NCI-H187 treated with DMSO at 0.1 percent for 48 hours (cell line): ENCODE data around the gene BHMT.
A peak's percentile ranks its signal among the peaks of the same experiment; 100 is the strongest.
"Not testable (repeated sequence)": the region's sequence is repeated elsewhere in the genome, so short reads cannot be mapped to it uniquely, and the experiment has no call there.

Experiments
- DNase-seq: peaks from one replicate; lab custom pipeline; 2025; lab: John Stamatoyannopoulos, UW

Gene BHMT

DNA sequence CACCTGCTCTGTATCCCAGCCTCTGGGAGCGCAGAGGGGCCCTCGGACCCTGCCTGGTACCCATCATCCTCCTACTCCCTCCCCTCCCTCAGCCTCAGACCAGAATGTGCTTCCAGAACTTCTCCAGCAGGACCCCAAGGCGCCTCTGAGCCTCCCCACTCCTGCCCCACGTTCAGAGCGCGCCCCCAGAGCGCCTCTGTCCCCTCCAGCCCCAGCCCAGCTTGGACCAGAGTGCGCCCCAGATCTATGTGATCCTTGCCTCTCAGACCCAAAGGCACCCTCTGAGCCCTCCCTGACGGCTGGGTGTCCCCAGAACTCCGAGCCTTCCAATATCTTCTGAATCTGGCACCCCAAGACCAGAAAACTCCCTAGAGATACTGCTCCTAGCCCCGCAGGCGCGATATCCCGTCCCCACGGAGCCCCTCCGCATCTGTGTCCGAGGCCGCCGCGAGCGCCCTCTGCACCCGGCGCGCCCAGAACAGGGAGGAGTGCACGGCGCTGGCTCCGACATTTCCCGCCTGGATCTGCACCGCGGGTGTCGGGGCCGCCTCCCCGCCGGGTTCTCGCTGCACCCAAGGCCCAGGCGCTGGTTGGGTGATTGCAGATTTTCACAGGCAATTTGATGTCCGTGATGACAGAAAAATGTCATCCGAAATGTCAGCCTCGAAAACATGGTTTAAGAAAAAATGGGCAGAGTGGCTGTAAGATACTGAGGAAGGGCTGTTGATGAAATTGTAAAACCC lies 522 bp downstream of the BHMT start:
- no peak for DNase-seq

DNA sequence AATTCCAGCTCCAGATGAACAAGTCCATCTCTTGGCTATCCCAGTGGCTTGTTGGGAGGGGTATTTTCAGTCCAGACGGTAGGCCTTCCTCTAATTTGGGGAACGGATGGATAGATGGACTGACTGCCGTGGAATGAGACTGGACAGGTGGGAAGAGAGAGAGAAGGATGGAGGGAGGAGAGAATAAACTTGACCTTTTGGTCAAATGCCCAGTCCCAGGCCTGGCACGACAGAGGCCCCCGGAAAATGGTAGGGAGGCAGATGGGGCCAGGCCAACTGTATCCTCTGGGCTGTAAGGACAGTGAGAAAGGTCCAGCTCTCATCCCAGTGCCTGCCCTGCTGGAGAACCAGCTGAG lies 1.1 kb downstream of the BHMT start:
- DNase-seq = no peak

GRCh38 chr5:79119486-79119885 lies 7.9 kb downstream of the BHMT start:
- no peak for DNase-seq

- DNase-seq = no peak
Observed at GRCh38 chr5:79120221-79120620, 8.6 kb downstream of the BHMT start.

- no peak for DNase-seq
Observed at GRCh38 chr5:79122973-79123372, 11.4 kb downstream of the BHMT start.

DNA sequence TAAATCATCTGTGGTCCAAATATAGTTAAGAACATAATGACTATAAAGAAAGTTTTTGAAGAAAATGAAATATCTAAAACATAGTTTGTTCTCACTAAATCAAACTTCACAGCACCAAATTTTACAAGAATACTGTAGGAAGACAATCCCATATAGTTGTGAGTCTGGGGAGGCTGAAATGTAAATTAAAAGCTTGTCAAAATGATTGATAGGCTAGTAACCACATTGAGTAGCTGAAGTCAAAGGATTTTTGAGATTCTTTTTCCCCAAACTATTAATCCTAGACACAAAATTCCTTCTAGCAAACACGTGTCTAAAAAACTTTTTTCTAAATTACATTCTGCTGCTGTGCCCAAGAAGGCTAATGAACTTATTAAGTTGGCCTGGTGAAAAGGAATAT lies 13.0 kb downstream of the BHMT start:
- no peak for DNase-seq

- no peak for DNase-seq
Observed at GRCh38 chr5:79130781-79131180, 19.2 kb downstream of the BHMT start.

DNA sequence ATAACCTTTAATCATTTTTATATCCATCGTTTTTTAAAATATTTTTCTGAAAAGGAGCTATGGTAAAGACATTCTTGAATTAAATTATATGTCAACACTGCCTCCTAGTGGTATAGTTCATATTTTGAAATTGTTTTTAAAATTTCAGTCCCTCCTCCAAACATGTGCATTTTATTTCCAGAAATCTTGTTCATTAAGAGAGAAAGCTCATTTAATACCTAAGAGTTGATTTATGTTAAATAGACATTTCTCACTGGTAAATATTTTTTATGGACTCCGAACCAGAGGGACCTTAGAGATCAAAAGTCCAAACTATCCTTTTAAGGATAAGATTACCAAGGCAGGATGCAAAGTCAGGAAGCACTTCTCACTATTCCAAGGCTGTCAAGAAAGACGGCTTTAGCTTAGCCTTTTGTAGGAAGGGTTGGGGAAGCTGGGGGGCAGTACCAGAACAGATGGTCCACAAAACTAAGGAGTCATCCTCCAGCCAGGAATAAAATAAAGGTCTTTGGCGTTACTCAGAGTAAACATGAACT lies 21.6 kb downstream of the BHMT start:
- no peak for DNase-seq

DNA sequence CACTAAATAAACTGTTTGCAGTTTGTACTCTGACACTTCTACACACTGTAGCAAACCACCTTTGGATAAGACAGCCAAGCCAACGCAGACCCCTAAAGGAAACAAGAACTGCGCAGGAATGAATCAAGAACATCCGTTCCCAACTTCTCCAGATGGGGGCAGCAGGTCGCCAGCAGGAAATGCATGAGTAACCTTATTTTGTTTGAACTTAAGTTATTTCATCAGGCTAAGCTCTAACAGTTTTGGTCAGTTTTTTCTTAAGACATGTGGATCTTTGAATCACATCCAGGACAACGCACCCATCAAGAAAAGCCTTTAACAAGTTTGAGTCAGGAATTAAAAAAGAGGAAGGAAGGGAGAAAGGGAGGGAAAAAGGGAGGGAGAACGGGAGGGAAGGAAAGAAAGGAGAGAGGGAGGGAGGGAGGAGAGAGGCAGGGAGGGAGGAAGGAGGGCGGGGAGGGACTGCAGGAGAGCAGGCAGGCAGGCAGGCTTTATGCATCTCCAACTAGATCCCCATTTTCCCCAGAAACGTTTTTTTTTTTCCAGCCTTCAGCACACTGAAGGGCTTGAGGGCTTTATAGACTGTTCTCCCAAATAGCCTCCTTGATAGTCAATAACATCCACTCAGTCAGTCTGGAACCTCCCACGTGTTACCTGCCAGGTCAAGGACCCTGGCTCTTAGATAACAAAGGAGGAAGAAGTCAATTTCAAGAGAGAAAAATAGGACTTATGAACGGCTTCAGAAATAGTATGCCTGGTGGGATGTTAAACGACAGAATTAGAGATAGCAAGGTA lies 22.2 kb downstream of the BHMT start:
- DNase-seq = peak; percentile 38

DNA sequence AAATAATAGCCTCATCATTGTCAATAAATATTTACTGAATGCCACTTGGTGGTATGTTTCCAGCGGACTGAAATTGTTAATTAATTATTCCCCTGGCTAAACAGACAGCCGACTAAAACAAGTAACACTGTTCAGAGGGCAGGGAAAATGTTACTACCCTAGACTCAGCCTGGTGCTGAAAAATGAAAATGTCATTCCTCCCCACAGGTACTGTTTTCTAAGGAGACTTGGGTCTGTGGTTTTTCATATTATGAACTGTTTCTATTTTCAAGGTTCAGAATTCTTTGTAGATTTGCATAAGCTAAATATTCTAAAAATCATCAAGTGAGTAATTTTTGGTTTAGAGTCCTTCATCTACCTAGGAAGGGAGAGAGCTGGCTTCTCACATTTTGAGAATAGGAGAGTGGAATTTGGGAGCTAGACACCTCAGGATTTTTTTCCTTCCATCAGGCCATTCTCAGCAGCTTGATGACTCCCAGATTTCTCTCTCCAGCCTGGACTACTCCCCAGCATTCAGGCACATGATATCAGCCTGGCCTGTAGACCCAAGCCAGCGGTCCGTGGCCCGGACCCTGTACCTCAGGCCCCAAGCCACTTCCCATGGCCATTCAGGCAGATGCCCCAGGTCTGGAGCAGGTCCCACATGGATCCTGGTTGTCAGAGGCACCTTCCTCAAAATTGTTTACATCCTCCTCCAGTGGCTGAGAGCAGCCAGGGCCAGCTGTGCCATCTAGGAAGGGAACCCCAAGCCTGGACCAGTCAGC lies 24.4 kb downstream of the BHMT start:
- DNase-seq = no peak

DNA sequence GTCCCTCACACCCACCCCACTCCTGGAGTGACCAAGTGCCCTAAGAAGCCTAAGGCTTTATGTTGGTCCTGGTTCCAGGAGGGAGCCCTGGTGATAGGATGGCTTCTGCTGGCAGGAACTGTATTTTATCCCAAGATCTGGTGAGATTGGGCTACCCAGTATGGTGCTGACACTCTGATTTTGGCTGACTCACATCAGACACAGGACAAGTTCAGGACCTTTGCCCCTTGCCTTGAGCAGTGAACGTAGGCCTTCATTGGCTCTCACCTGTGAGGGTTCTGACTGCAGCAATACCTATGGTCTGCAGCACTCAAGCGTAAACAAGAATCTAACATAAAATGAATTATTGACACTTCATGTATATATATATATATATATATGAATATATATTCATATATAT lies 25.0 kb downstream of the BHMT start:
- DNase-seq = no peak

DNA sequence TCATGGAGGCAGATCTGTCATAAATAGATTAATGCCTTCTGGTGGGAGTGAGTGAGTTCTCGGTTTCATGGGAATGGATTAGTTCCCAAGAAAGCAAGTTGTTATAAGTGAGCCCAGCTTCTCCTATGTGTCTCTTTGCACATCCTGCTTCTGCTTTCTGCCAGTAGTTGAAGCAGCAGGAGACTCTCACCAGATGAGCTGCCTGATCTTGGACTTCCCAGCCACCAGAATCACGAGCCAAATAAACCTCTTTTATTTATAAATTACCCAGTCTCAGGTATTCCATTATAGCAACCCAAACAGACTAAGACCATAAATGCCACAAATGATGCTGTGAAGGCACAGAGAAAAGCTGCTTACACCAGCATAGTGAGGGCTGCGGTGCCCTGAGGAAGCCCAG lies 28.9 kb downstream of the BHMT start:
- DNase-seq = no peak

GRCh38 chr5:79143684-79144379 lies 32.2 kb downstream of the BHMT start:
- DNase-seq = no peak

- DNase-seq = no peak
Observed at GRCh38 chr5:79147076-79147475, 35.5 kb downstream of the BHMT start.

DNA sequence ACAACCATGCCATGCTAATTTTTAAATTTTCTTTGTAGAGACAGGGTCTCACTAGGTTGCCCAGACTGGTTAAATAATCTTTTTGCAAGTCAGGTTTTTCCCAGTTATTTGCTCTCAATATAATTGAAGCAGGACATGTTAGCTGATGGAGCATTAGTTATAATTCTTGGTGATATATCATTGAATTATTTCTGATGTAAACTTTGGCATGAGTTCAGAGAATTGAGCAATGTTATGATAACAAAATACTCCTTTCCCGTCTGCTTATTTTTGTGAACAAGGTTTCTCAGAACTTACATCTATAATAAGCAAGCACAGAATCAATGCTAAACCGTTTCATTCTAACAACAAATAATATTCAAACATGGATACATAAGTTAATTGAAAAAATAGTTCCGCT lies 37.8 kb downstream of the BHMT start:
- no peak for DNase-seq

- no peak for DNase-seq
Observed at GRCh38 chr5:79151942-79152671, 40.5 kb downstream of the BHMT start.

- no peak for DNase-seq
Observed at GRCh38 chr5:79157305-79157704, 45.7 kb downstream of the BHMT start.

GRCh38 chr5:79161647-79162046 lies 50.0 kb downstream of the BHMT start:
- not testable (repeated sequence) for DNase-seq

DNA sequence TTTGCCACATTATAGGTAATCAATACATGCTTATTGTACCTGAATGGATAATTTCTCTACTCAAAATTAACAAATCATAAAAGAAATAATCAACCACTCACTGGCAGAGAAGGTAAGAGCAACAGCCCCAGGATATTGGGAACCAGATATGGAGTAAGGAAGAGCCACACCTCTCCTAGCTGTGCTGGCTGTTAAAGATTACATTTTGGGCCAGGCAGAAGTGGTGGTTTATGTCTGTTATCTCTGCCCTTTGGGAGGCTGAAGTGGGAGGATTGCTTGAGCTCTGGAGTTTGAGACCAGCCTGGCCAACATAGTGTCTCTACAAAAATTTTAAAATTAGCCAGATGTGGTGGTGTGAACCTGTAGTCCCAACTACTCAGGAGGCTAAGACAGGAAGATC lies 56.4 kb downstream of the BHMT start:
- DNase-seq = no peak

DNA sequence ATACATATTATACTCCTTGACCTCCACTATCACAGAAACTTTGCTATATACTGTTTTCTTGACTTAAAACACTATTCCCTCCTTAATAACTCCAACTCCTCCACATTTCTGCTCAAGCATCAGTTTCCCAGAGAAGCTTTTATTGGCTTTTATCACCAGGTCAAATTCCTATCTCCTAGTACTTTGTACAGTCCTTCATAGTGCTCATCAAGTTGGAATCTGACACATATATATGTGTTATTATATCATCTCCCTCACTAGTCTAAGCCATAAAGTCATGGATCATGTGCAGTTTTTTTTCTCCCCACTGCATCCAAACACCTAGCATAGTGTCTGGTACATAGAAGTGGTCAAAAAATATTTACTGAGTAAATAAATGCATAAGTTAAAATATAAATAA lies 59.1 kb downstream of the BHMT start:
- no peak for DNase-seq

- no peak for DNase-seq
Observed at GRCh38 chr5:79171635-79172245, 60.1 kb downstream of the BHMT start.
